Posterior cingulate gyrus (tissue), 11 donors: ENCODE results near the gene SETD4.
"Not testable (repeated sequence)": the region's sequence is repeated elsewhere in the genome, so short reads cannot be mapped to it uniquely, and the experiment has no call there.

Source experiments
- DNase-seq, 10 donors: peaks; one replicate each; pipeline versions ENCODE4 v3.0.0 to v3.0.0-alpha.2; 2020 to 2021; ENCODE audit warnings: mixed read lengths in 3 of 10
- intact Hi-C: fragments of 100-400 bp; cut with DNase I; formaldehyde crosslinking; loops from one replicate; pipeline ENCODE4 v1.15.1; 2023

SETD4 gene

GRCh38 chr21:36079671-36080070 is 19.3 kb upstream of the SETD4 start:
- DNase-seq = no peak
- intact Hi-C loops = no loop called here

- DNase-seq = peak in 1 of 10 donors; percentile 54
Observed at GRCh38 chr21:36079010-36079649, 18.8 kb upstream of the SETD4 start.

GRCh38 chr21:36077758-36078157 is 17.4 kb upstream of the SETD4 start:
- DNase-seq = no peak
- intact Hi-C loops = no loop called here

More at GRCh38 chr21:36079010-36079649, 18.8 kb upstream of the SETD4 start:
- intact Hi-C loops = no loop called here

- intact Hi-C loops = no loop called here
- no peak for DNase-seq
Observed at GRCh38 chr21:36076878-36077655, 16.7 kb upstream of the SETD4 start.

- no peak for DNase-seq
- intact Hi-C loops = no loop called here
Observed at GRCh38 chr21:36075953-36076352, 15.6 kb upstream of the SETD4 start.

GRCh38 chr21:36075171-36075570 is 14.8 kb upstream of the SETD4 start:
- intact Hi-C loops = no loop called here

GRCh38 chr21:36073911-36074310 is 13.6 kb upstream of the SETD4 start:
- intact Hi-C loops, DNase-seq: not testable (repeated sequence)

More at GRCh38 chr21:36075171-36075570, 14.8 kb upstream of the SETD4 start:
- DNase-seq = peak in 6 of 10 donors; percentile 23 to 69 (median 44)

- DNase-seq = no peak
- intact Hi-C loops = no loop called here
Observed at GRCh38 chr21:36073181-36073580, 12.9 kb upstream of the SETD4 start.

- peak in 2 of 10 donors; percentile 6 to 86 for DNase-seq
- intact Hi-C loops = no loop called here
Observed at GRCh38 chr21:36072453-36073162, 12.3 kb upstream of the SETD4 start.

- no peak for DNase-seq
- intact Hi-C loops = no loop called here
Observed at GRCh38 chr21:36070999-36071398, 10.7 kb upstream of the SETD4 start.

GRCh38 chr21:36069713-36070583 is 9.6 kb upstream of the SETD4 start, which contains the start of gene CBR1:
CBR1 (plus strand) TSS chr21:36070024; CDS start chr21:36070116, 92 bp downstream.
- intact Hi-C loops = no loop called here
- peak; percentile 95 to 100 (median 98) for DNase-seq

GRCh38 chr21:36068748-36069398 is 8.5 kb upstream of the SETD4 start:
- intact Hi-C loops = no loop called here
- DNase-seq = no peak

GRCh38 chr21:36065497-36066036 is 5.2 kb upstream of the SETD4 start:
- no peak for DNase-seq
- intact Hi-C loops = no loop called here

GRCh38 chr21:36064085-36064460 is 3.7 kb upstream of the SETD4 start:
- intact Hi-C loops = loop anchor here (5.0 kb wide), 1 partner anchor 43 kb away; no protein-coding TSS in a partner anchor
- DNase-seq = no peak

- DNase-seq = peak in 1 of 10 donors; percentile 55
Observed at GRCh38 chr21:36063375-36064084, 3.2 kb upstream of the SETD4 start.

GRCh38 chr21:36061445-36061844 is 1.1 kb upstream of the SETD4 start:
- intact Hi-C loops = loop anchor here (5.0 kb wide), 1 partner anchor 46 kb away; no protein-coding TSS in a partner anchor
- no peak for DNase-seq

More at GRCh38 chr21:36063375-36064084, 3.2 kb upstream of the SETD4 start:
- intact Hi-C loops = loop anchor here (5.0 kb wide), 1 partner anchor 44 kb away; no protein-coding TSS in a partner anchor

- intact Hi-C loops = loop anchor here (5.0 kb wide), 1 partner anchor 48 kb away; no protein-coding TSS in a partner anchor
- DNase-seq = peak in 6 of 10 donors; percentile 27 to 88 (median 71)
Observed at GRCh38 chr21:36059823-36060158, 535 bp downstream of the SETD4 start.

GRCh38 chr21:36055551-36055950 is 4.8 kb downstream of the SETD4 start:
- DNase-seq = no peak
- intact Hi-C loops = no loop called here

- DNase-seq = no peak
- intact Hi-C loops = no loop called here
Observed at GRCh38 chr21:36053715-36054062, 6.6 kb downstream of the SETD4 start.
